ENCODE measurements around the gene AQP7.

- no peak for TF ChIP-seq CTCF (IDR thresholded peaks at IDR 0.05 in 2 of 3, conservative IDR thresholded peaks at IDR 0.05 in 1 of 3; ENCODE audit: insufficient read depth in 2 of 3, low read depth in 1 of 3, low read length in 3 of 3)
- TF ChIP-seq POLR2AphosphoS5 (IDR thresholded peaks at IDR 0.05; ENCODE audit: control insufficient read depth, insufficient read depth, low read depth, low read length), result no peak
- TF ChIP-seq EZH2 (IDR thresholded peaks at IDR 0.05; ENCODE audit: borderline replicate concordance, low read depth, low read length), result no peak
- TF ChIP-seq MYC (IDR thresholded peaks at IDR 0.05; ENCODE audit: low read depth, low read length), result no peak
- no peak for TF ChIP-seq MYC (CRISPR knock-in tag; IDR thresholded peaks at IDR 0.05; ENCODE audit: borderline replicate concordance, low read depth)
- TF ChIP-seq FOXJ3 (CRISPR knock-in tag; IDR thresholded peaks at IDR 0.05), result no peak
- TF ChIP-seq FOS (IDR thresholded peaks at IDR 0.05; ENCODE audit: extremely low read depth, insufficient read length), result no peak
- TF ChIP-seq SMARCA5 (IDR thresholded peaks at IDR 0.05), result no peak
- no peak for TF ChIP-seq JUNB (CRISPR knock-in tag; conservative IDR thresholded peaks at IDR 0.05)
- no peak for TF ChIP-seq NCOA2 (IDR thresholded peaks at IDR 0.05; ENCODE audit: partially characterized antibody in 2 of 2)
- TF ChIP-seq SETDB1 (IDR thresholded peaks at IDR 0.05; ENCODE audit: low read length), result no peak
Observed at GRCh38 chr9:33380390-33381094, 21.8 kb downstream of the AQP7 start.
